ENCODE results near the gene ATXN1. TPM values are rescaled to one million over a fixed set of nuclear protein-coding genes. Genes with fewer than 3 reads are reported as not detected.

Gene ATXN1
- polyA plus RNA-seq, 1 of the 3 experiments (the other 2 are of a cell fraction): 7.9 TPM

DNA sequence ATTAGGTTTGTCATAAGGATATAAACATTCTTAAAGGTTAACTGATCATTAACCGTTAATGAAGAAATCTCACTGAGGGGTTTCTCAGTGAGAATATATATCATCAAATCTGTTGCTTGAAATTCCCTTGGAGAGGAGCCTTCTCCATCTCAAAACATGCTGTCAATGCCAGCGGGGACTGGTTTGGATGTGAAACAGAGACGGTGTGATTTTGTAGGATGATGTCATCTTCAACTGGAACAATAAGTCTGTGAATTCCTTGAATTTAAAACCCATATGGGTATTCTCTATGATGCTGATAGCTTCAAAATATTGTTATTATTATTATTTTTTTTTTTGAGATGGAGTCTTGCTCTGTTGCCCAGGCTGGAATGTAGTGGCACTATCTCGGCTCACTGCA, 447.0 kb downstream of the ATXN1 start:
- H3K9me2 ChIP-seq: no peaks in the 10 kb centered on the region
- no peak for DNase-seq
- H3K9me3 ChIP-seq: no peaks in the 10 kb centered on the region
- no peak overlapping the region for H3K4me2 ChIP-seq
- 92% methylated on average over 4 of the region's 4 CpGs for WGBS (ENCODE audit: low lambda C conversion rate)
- H2AFZ ChIP-seq (ENCODE audit: low read depth): no peak overlapping the region
- peaks cover 17% of the 10 kb centered on the region for H3F3A ChIP-seq (replicated peaks; ENCODE audit: insufficient read depth)
- H3K27me3 ChIP-seq (ENCODE audit: insufficient read depth): no peaks in the 10 kb centered on the region
- CTCF ChIA-PET: interaction anchor here (1.4 to 1.6 kb wide), 2 partner anchors 16 to 18 kb away, joined by 3 to 6 read pairs; no protein-coding TSS in a partner anchor
- H4K20me1 ChIP-seq (ENCODE audit: insufficient read depth): peaks cover 14% of the 10 kb centered on the region
- no peaks in the 10 kb centered on the region for H3K36me3 ChIP-seq (replicated peaks in 1 of 2; ENCODE audit: control insufficient read depth in 1 of 2, insufficient read depth in 2 of 2, low read length in 1 of 2)
- POLR2A ChIA-PET: no interaction called here
- no peak overlapping the region for H3K4me3 ChIP-seq (ENCODE audit: low read depth in 2 of 2, low read length in 1 of 2)
- no peak for TF ChIP-seq SIN3A (IDR thresholded peaks at IDR 0.05; ENCODE audit: borderline replicate concordance, low read depth, low read length)
- no peak for TF ChIP-seq TAF1 (IDR thresholded peaks at IDR 0.05; ENCODE audit: borderline replicate concordance, low read depth, low read length)
- no peak for TF ChIP-seq GABPA (IDR thresholded peaks at IDR 0.05; ENCODE audit: low read depth)
- TF ChIP-seq TCF12 (IDR thresholded peaks at IDR 0.05): no peak
- TF ChIP-seq, protein P1, sequence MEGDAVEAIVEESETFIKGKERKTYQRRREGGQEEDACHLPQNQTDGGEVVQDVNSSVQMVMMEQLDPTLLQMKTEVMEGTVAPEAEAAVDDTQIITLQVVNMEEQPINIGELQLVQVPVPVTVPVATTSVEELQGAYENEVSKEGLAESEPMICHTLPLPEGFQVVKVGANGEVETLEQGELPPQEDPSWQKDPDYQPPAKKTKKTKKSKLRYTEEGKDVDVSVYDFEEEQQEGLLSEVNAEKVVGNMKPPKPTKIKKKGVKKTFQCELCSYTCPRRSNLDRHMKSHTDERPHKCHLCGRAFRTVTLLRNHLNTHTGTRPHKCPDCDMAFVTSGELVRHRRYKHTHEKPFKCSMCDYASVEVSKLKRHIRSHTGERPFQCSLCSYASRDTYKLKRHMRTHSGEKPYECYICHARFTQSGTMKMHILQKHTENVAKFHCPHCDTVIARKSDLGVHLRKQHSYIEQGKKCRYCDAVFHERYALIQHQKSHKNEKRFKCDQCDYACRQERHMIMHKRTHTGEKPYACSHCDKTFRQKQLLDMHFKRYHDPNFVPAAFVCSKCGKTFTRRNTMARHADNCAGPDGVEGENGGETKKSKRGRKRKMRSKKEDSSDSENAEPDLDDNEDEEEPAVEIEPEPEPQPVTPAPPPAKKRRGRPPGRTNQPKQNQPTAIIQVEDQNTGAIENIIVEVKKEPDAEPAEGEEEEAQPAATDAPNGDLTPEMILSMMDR (IDR thresholded peaks at IDR 0.05): no peak
- TF ChIP-seq, protein P2, sequence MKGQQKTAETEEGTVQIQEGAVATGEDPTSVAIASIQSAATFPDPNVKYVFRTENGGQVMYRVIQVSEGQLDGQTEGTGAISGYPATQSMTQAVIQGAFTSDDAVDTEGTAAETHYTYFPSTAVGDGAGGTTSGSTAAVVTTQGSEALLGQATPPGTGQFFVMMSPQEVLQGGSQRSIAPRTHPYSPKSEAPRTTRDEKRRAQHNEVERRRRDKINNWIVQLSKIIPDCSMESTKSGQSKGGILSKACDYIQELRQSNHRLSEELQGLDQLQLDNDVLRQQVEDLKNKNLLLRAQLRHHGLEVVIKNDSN (IDR thresholded peaks at IDR 0.05; ENCODE audit: borderline replicate concordance, low read depth): no peak
- TF ChIP-seq RCOR1 (IDR thresholded peaks at IDR 0.05; ENCODE audit: low read length): no peak
- no peak overlapping the region for H3K27ac ChIP-seq (ENCODE audit: low read depth in 2 of 2, low read length in 1 of 2)
- no peak overlapping the region for H3K9ac ChIP-seq
- peaks cover 15% of the 10 kb centered on the region; the same call in 1 of the 2 replicates for H3K79me2 ChIP-seq (ENCODE audit: insufficient read depth)
- peaks cover 0 to 15% of the 10 kb centered on the region in 2 experiments; a peak in 2 of 4 replicates for H3K4me1 ChIP-seq (ENCODE audit: control insufficient read depth in 1 of 2, insufficient read depth in 2 of 2, low read depth in 1 of 2, low read length in 1 of 2)

DNA sequence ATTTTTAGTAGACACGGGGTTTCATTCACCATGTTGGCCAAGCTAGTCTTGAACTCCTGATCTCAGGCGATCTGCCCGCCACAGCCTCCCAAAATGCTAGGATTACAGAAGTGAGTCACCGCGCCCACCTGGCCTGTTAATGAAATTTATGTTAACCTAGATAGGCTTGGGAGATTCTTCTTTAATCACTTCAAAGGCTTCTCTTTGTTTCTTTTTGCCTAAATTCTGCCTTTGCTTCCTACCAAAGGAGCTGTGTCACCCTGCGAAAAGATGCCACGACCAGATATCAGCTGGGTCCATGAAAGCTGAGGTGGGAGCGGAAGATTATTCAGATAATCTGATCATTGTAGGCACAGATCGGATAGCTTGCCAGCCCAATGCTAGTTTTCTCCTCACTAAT, 447.5 kb downstream of the ATXN1 start:
- Histone ChIP-seq H3K4me1 (ENCODE audit: control insufficient read depth in 1 of 2, insufficient read depth in 2 of 2, low read depth in 1 of 2, low read length in 1 of 2) (peaks cover 0 to 9% of the 10 kb centered on the region in 2 experiments; a peak in 2 of 4 replicates), H3K4me3 (ENCODE audit: low read depth in 2 of 2, low read length in 1 of 2) (no peak overlapping the region), H3K4me2 (no peak overlapping the region), H3K27ac (ENCODE audit: low read depth in 2 of 2, low read length in 1 of 2) (no peak overlapping the region), H3K9ac (no peak overlapping the region), H3K36me3 (replicated peaks in 1 of 2; ENCODE audit: control insufficient read depth in 1 of 2, insufficient read depth in 2 of 2, low read length in 1 of 2) (no peaks in the 10 kb centered on the region), H3F3A (replicated peaks; ENCODE audit: insufficient read depth) (peaks cover 11% of the 10 kb centered on the region), H2AFZ (ENCODE audit: low read depth) (no peak overlapping the region), H4K20me1 (ENCODE audit: insufficient read depth) (peaks cover 10% of the 10 kb centered on the region; the same call in 1 of the 2 replicates), H3K9me2 (no peaks in the 10 kb centered on the region), H3K9me3 (no peaks in the 10 kb centered on the region), H3K27me3 (ENCODE audit: insufficient read depth) (no peaks in the 10 kb centered on the region), H3K79me2 (ENCODE audit: insufficient read depth) (peaks cover 10% of the 10 kb centered on the region; the same call in 1 of the 2 replicates)
- CTCF ChIA-PET: interaction anchor here (1.1 to 1.6 kb wide), 5 partner anchors 16 to 450 kb away, joined by 3 to 6 read pairs (median 3); no protein-coding TSS in a partner anchor
- POLR2A ChIA-PET: no interaction called here
- no peak for DNase-seq
- WGBS (ENCODE audit: low lambda C conversion rate): 90% methylated on average over 9 of the region's 9 CpGs
- TF ChIP-seq, protein P3, sequence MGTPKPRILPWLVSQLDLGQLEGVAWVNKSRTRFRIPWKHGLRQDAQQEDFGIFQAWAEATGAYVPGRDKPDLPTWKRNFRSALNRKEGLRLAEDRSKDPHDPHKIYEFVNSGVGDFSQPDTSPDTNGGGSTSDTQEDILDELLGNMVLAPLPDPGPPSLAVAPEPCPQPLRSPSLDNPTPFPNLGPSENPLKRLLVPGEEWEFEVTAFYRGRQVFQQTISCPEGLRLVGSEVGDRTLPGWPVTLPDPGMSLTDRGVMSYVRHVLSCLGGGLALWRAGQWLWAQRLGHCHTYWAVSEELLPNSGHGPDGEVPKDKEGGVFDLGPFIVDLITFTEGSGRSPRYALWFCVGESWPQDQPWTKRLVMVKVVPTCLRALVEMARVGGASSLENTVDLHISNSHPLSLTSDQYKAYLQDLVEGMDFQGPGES (IDR thresholded peaks at IDR 0.05; ENCODE audit: low read depth, low read length): no peak
- TF ChIP-seq ELF1 (IDR thresholded peaks at IDR 0.05) (no peak), MEF2A (IDR thresholded peaks at IDR 0.05; ENCODE audit: borderline replicate concordance, low read depth) (no peak), RXRA (IDR thresholded peaks at IDR 0.05; ENCODE audit: borderline replicate concordance, low read depth) (no peak), JUND (IDR thresholded peaks at IDR 0.05) (no peak), GABPA (IDR thresholded peaks at IDR 0.05; ENCODE audit: low read depth) (no peak), FOXM1 (IDR thresholded peaks at IDR 0.05; ENCODE audit: low read depth) (no peak), YY1 (IDR thresholded peaks at IDR 0.05; ENCODE audit: low read depth) (no peak)
- TF ChIP-seq, protein P4, sequence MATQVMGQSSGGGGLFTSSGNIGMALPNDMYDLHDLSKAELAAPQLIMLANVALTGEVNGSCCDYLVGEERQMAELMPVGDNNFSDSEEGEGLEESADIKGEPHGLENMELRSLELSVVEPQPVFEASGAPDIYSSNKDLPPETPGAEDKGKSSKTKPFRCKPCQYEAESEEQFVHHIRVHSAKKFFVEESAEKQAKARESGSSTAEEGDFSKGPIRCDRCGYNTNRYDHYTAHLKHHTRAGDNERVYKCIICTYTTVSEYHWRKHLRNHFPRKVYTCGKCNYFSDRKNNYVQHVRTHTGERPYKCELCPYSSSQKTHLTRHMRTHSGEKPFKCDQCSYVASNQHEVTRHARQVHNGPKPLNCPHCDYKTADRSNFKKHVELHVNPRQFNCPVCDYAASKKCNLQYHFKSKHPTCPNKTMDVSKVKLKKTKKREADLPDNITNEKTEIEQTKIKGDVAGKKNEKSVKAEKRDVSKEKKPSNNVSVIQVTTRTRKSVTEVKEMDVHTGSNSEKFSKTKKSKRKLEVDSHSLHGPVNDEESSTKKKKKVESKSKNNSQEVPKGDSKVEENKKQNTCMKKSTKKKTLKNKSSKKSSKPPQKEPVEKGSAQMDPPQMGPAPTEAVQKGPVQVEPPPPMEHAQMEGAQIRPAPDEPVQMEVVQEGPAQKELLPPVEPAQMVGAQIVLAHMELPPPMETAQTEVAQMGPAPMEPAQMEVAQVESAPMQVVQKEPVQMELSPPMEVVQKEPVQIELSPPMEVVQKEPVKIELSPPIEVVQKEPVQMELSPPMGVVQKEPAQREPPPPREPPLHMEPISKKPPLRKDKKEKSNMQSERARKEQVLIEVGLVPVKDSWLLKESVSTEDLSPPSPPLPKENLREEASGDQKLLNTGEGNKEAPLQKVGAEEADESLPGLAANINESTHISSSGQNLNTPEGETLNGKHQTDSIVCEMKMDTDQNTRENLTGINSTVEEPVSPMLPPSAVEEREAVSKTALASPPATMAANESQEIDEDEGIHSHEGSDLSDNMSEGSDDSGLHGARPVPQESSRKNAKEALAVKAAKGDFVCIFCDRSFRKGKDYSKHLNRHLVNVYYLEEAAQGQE (IDR thresholded peaks at IDR 0.05; ENCODE audit: low read depth, low read length): no peak

Data from SK-N-SH (cell line).